HepG2 (cell line): ENCODE data around the gene FAH. TPM values are rescaled to one million over a fixed set of nuclear protein-coding genes. Genes with fewer than 3 reads are reported as not detected.

Experiments
- ATAC-seq: fragments of 200-7000 bp; cut with Tn5 transposase; 3 replicates; pipeline ENCODE4 v1.9.1; 2020; ENCODE audit warnings: mild to moderate bottlenecking, moderate library complexity
- BruUV-seq: library from RNA; stranded (reverse); fragments of 400-500 nt; replicated peaks from 2 replicates; lab custom pipeline; 2021; lab: Mats Ljungman, UMichigan
- CTCF ChIA-PET: fragments of 300-600 bp; formaldehyde crosslinking; extraction: SDS; loops from one replicate; lab custom pipeline; 2021; ENCODE audit warnings: low total read pairs, inconsistent platforms, low intra/inter-chr PET ratio; lab: Yijun Ruan, JAX
- POLR2A ChIA-PET: fragments of 350-600 bp; sonication (Branson Sonifier 250); formaldehyde crosslinking; loops from one replicate; lab custom pipeline; 2020; ENCODE audit warnings: antibody characterized with exemption, inconsistent platforms; lab: Yijun Ruan, JAX
- DNase-seq: peaks from one replicate; pipeline ENCODE4 v3.0.0-alpha.2; 2015; ENCODE audit warnings: low spot score
- FAIRE-seq: peaks from 3 replicates; lab custom pipeline; 2011; peaks lifted over from hg19 to GRCh38; lab: Jason Lieb, UNC
- H2AFZ ChIP-seq: one replicate; pipeline ENCODE4 v1.6.1; 2011; ENCODE audit warnings: low read length, inconsistent platforms
- H3K27ac ChIP-seq: fragments of 300-600 bp; 3 replicates; pipeline ENCODE4 v1.8.0; 2011; ENCODE audit warnings: mixed run types, mild to moderate bottlenecking, mixed read lengths, low read length, inconsistent platforms; ENCODE audit not compliant: insufficient read depth; ENCODE audit errors: extremely low read length
- H3K27me3 ChIP-seq, 2 experiments: fragments of 200-600 bp in 1 of 2; 2 replicates in 1 of 2; 3 replicates in 1 of 2; pipeline versions ENCODE4 v1.6.0 to v1.8.0; 2011; ENCODE audit warnings: low read length in 2 of 2, mild to moderate bottlenecking in 2 of 2, moderate library complexity in 2 of 2, inconsistent platforms in 1 of 2; ENCODE audit not compliant: insufficient read depth in 2 of 2, control insufficient read depth in 1 of 2
- H3K36me3 ChIP-seq, 2 experiments: fragments of 200-600 bp in 1 of 2; replicated peaks in 1 of 2; 2 replicates in 1 of 2; 3 replicates in 1 of 2; pipeline versions ENCODE4 v1.5.1 to v1.8.0; 2011; ENCODE audit warnings: low read length in 2 of 2, inconsistent platforms in 1 of 2; ENCODE audit not compliant: insufficient read depth in 2 of 2, control insufficient read depth in 1 of 2
- H3K4me1 ChIP-seq: 2 replicates; pipeline ENCODE4 v1.5.1; 2012; ENCODE audit warnings: low read length, inconsistent platforms; ENCODE audit not compliant: insufficient read depth
- H3K4me2 ChIP-seq: 2 replicates; pipeline ENCODE4 v1.6.0; 2011; ENCODE audit warnings: low read depth, low read length, inconsistent platforms
- H3K4me3 ChIP-seq, 3 experiments: fragments of 200-600 bp in 1 of 3; sonication (generic), shearing (Covaris generic) in 1 of 3; replicated peaks in 1 of 3; 2 replicates each; pipeline ENCODE4 v1.5.1; 2011 to 2016; ENCODE audit warnings: low read length in 3 of 3, inconsistent platforms in 2 of 3, low read depth in 2 of 3, mild to moderate bottlenecking in 2 of 3, control low read depth in 1 of 3, mixed read lengths in 1 of 3; ENCODE audit not compliant: insufficient read depth in 1 of 3
- H3K79me2 ChIP-seq: one replicate; pipeline ENCODE4 v1.6.1; 2011; ENCODE audit warnings: low read length, inconsistent platforms; ENCODE audit not compliant: insufficient read depth
- H3K9ac ChIP-seq: 2 replicates; pipeline ENCODE4 v1.6.0; 2011; ENCODE audit warnings: mild to moderate bottlenecking, low read depth, low read length, inconsistent platforms; ENCODE audit not compliant: insufficient read depth
- H3K9me3 ChIP-seq: 2 replicates; pipeline ENCODE4 v1.5.1; 2012; ENCODE audit warnings: mild to moderate bottlenecking, low read length
- H4K20me1 ChIP-seq: 2 replicates; pipeline ENCODE4 v1.6.0; 2011; ENCODE audit warnings: inconsistent platforms, mild to moderate bottlenecking, low read length, moderate library complexity; ENCODE audit not compliant: insufficient read depth
- ARNT ChIP-seq: fragments of 450-650 bp; IDR thresholded peaks from 2 replicates; pipeline ENCODE4 v1.6.1; 2017
- CBX2 ChIP-seq, 2 experiments: fragments of 200-600 bp in 1 of 2; sonication (generic); formaldehyde crosslinking in 1 of 2; IDR thresholded peaks; 2 replicates each; pipeline versions ENCODE4 v1.7.0 to v1.8.1; 2018 to 2022; ENCODE audit warnings: low read depth in 2 of 2, low read length in 1 of 2, mild to moderate bottlenecking in 1 of 2, missing genetic modification reagents in 1 of 2
- EZH2 ChIP-seq: conservative IDR thresholded peaks from 2 replicates; pipeline ENCODE4 v1.6.1; 2012; ENCODE audit warnings: mild to moderate bottlenecking, low read depth, low read length, moderate library complexity
- HDAC2 ChIP-seq: sonication (generic); formaldehyde crosslinking; IDR thresholded peaks from 2 replicates; pipeline ENCODE4 v1.4.0; 2020; ENCODE audit warnings: missing genetic modification reagents
- RARG ChIP-seq: sonication (generic); formaldehyde crosslinking; IDR thresholded peaks from 2 replicates; pipeline ENCODE4 v1.4.0; 2020; ENCODE audit warnings: low read depth, mild to moderate bottlenecking, missing genetic modification reagents
- SATB2 ChIP-seq: sonication (generic); formaldehyde crosslinking; IDR thresholded peaks from 2 replicates; pipeline ENCODE4 v1.5.0; 2020; ENCODE audit warnings: missing genetic modification reagents
- THRA ChIP-seq: sonication (generic); formaldehyde crosslinking; IDR thresholded peaks from 2 replicates; pipeline ENCODE4 v1.4.0; 2020; ENCODE audit warnings: missing genetic modification reagents, borderline replicate concordance
- ZBTB40 ChIP-seq, 2 experiments: fragments of 450-650 bp in 1 of 2; sonication (generic) in 1 of 2; formaldehyde crosslinking in 1 of 2; IDR thresholded peaks; 2 replicates each; pipeline versions ENCODE4 v1.6.1 to v1.8.0; 2016 to 2022; ENCODE audit warnings: antibody characterized with exemption in 1 of 2, mild to moderate bottlenecking in 1 of 2, missing genetic modification reagents in 1 of 2
- ZKSCAN5 ChIP-seq: sonication (generic); formaldehyde crosslinking; IDR thresholded peaks from 2 replicates; pipeline ENCODE4 v1.5.1; 2020; ENCODE audit warnings: mild to moderate bottlenecking, missing genetic modification reagents
- ZNF816 ChIP-seq: sonication (generic); formaldehyde crosslinking; IDR thresholded peaks from 2 replicates; pipeline ENCODE4 v1.8.0; 2022; ENCODE audit warnings: missing genetic modification reagents, mild to moderate bottlenecking, borderline replicate concordance
- WGBS: methylation state at CpG from one replicate; pipeline ENCODE4 v1.1.6; 2017; ENCODE audit warnings: low lambda C conversion rate; 5-methylcytosine and 5-hydroxymethylcytosine counted together
- in situ Hi-C: cut with HindIII; loops from 2 replicates; pipeline ENCODE4 v1.10.0; 2017; ENCODE audit warnings: low pct_unique_long_range_greater_than_20kb; ENCODE audit not compliant: extremely low pct_ligation_motif_present
- intact Hi-C: fragments of 100-400 bp; cut with micrococcal nuclease; formaldehyde crosslinking; loops from one replicate; pipeline ENCODE4 v1.10.0; 2022; ENCODE audit not compliant: unreplicated experiment
- polyA plus RNA-seq, 8 experiments: library from polyadenylated mRNA; depleted of rRNA in 3 of 8; stranded (reverse) in 7 of 8; unstranded in 1 of 8; fragments of >200 nt; fragmentation: Illumina TruSeq in 4 of 8; extraction: Trizol in 4 of 8; gene quantifications; 2 replicates each; pipeline versions ENCODE4 v1.2.1 to v1.2.3, GENCODE V29; 2011 to 2016; ENCODE audit warnings: low read depth in 4 of 8, missing spikeins in 1 of 8, mixed read lengths in 1 of 8; ENCODE audit not compliant: insufficient read depth in 1 of 8
- total RNA-seq, 5 experiments: library from RNA; depleted of rRNA; stranded (reverse); fragments of >200 nt; fragmentation: Illumina TruSeq; extraction: Trizol; gene quantifications; 2 replicates each; pipeline ENCODE4 v1.2.3, GENCODE V29; 2016; ENCODE audit warnings: low read depth in 1 of 5

Gene FAH
- total and polyA plus RNA-seq, 2 of the 13 experiments (the other 11 are each of a cell fraction or from before 2014, with no cell fraction given) = 36.6 to 75.0 TPM

- no TSS peak for BruUV-seq
- peak; percentile 82 for ATAC-seq
- no peaks in the 10 kb centered on the region for H3K9me3 ChIP-seq
- H3K36me3 ChIP-seq = peaks cover 13 to 24% of the 10 kb centered on the region in 2 experiments
- DNase-seq = peak; percentile 87
- no peaks in the 10 kb centered on the region for H3K27me3 ChIP-seq
- peak overlapping the region; percentile 77 for H3K27ac ChIP-seq
- H4K20me1 ChIP-seq = no peaks in the 10 kb centered on the region
- intact Hi-C loops = no loop called here
- peak overlapping the region; percentile 31; the same call in 1 of the 2 replicates for H3K4me2 ChIP-seq
- H3K4me3 ChIP-seq = no peak overlapping the region; a peak in 1 of 6 replicates
- no peaks in the 10 kb centered on the region for H3K79me2 ChIP-seq
- peaks cover 76% of the 10 kb centered on the region for H3K4me1 ChIP-seq
- CTCF ChIA-PET = no interaction called here
- H3K9ac ChIP-seq = no peak overlapping the region; the same call in 1 of the 2 replicates
- in situ Hi-C loops = loop anchor here (25.0 kb wide), 1 partner anchor 273 kb away; the partner anchor contains the start of gene MTHFS
- 56% methylated on average over 6 of the region's 7 CpGs for WGBS
- POLR2A ChIA-PET = interaction anchor here (1.2 to 3.5 kb wide), 4 partner anchors 8 to 101 kb away, joined by 4 to 28 read pairs (median 16); partner anchors contain the start of genes FAH and ZFAND6
- no peak overlapping the region for H2AFZ ChIP-seq
- FAIRE-seq = no peak
- TF ChIP-seq CBX2 (IDR thresholded peaks at IDR 0.05; ENCODE audit: low read depth, low read length) = no peak
- no peak for TF ChIP-seq CBX2 (CRISPR knock-in tag; IDR thresholded peaks at IDR 0.05; ENCODE audit: low read depth)
- no peak for TF ChIP-seq SATB2 (CRISPR knock-in tag)
- TF ChIP-seq EZH2 = no peak
- TF ChIP-seq HDAC2 (CRISPR knock-in tag) = peak; percentile 75
- TF ChIP-seq ZNF816 (CRISPR knock-in tag) = no peak
- no peak for TF ChIP-seq ARNT
- TF ChIP-seq ZKSCAN5 = no peak
- peak; percentile 52; the same call in 1 of the 2 replicates for TF ChIP-seq THRA (CRISPR knock-in tag)
- TF ChIP-seq RARG = no peak
- no peak for TF ChIP-seq ZBTB40 (IDR thresholded peaks at IDR 0.05)
- no peak; the same call in 1 of the 2 replicates for TF ChIP-seq ZBTB40 (CRISPR knock-in tag; IDR thresholded peaks at IDR 0.05)
These were observed 7.9 kb downstream of the FAH start for GRCh38 chr15:80160570-80161156.
